Urothelium cell line (cell line): Measurements from ENCODE around the gene POLN.

Experiments
- DNase-seq: peaks from one replicate; pipeline ENCODE4 v3.0.0; 2011; ENCODE audit warnings: low spot score, mixed read lengths
- FAIRE-seq: peaks from 2 replicates; lab custom pipeline; 2011; peaks lifted over from hg19 to GRCh38; lab: Jason Lieb, UNC

Gene POLN

DNA sequence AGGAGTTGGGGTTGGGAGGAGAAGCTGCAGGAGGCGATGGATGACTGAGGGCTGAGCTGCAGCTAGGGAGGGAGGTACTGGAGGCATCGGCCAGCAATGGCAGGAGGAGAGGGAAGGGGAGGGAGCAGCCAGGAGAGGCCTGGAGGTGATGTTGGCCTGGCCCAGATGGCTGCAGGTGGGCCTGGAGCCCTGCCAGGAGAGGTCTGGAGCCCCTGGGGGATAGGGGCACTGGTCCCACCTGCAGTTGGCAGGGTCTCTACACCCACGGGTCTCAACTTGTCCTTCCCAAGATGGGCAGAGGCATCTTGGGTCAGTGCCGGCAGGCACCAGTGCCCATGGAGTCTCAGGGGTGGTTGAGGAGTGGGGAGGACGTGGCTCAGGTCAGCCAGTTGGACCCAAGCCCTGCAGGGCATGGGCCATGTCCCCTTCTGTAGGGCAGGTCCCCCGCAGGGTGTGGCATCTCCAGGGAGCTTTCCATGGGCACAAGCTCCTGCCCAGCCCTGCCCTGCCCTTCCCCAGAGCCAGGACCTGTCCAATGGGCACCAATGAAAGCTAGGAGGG is 22.6 kb upstream of the POLN start:
- no peak for FAIRE-seq
- no peak for DNase-seq

DNA sequence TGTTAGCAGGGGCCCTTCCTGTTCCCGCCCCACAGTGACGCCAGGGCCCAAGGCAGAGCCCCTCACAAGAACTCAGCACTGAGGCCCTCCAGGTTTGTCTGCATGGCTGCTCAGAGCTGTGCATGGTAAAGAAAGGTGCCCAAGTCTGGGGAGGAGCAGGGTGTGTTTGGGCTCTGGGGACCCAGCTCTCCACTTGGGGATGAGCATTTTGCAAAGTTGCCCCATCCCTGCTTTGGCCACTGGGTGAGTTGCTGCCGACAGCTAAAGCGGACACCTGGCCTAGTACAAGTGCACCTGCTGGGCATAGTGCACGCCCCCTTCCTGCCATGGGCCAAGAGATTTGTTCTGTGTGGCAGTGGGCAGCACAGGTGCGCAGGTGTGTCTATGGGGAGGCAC is 22.0 kb upstream of the POLN start:
- FAIRE-seq: no peak
- no peak for DNase-seq

DNA sequence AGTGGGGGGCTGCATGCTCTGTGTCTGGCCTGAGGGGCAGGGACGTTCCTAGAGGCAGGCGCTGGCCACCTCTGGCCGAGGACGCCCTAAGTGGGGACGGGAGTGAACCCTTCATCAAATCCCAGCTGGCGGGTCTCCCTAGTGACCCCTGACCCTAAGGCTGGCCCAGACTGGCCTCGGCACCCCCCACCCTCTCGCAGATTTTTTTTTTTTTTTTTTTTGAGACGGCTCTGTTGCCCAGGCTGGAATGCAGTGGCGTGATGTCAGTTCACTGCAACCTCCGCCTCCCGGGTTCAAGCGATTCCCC is 21.0 kb upstream of the POLN start:
- DNase-seq (no peak), FAIRE-seq (no peak)

DNA sequence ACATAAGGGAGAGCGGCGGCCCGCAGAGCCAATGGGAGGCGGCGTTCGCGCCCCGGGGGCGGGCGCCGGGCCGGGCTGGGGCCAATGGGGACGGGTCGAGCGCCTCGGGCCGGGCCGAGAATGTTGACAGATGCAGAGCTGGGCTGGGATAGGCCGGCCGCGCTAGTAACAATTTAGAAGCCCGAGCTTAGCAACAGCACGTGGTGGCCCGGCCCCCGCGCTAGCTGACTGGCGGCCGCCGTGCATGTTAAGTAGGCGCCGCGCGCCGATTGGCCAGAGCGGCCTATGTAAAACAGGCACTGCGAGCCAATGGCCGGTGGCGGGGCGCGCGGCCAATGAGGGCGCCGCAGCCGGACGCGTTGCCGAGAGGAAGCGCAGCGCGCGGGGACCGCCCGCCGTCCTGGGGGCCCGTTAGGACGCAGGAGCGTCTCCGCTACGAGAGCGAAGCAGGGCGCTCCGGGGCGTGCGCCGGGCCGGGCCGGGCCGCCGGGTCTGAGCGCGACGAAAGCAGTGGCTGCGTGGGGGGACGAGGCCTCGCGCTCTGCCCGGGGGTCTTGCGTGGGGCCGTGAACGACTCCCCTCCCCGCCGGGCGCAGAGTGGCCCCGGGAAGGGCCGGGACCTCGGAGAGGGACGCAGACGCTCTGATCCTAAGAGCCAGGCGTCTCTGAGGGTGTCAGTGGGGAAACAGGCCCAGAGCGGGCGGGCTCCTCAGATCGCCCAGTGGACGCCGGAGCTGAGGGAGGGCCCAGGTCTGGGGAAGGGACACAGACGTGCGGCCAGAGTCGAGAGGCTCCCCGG is 20.4 kb upstream of the POLN start:
- FAIRE-seq: peak; percentile 65

DNA sequence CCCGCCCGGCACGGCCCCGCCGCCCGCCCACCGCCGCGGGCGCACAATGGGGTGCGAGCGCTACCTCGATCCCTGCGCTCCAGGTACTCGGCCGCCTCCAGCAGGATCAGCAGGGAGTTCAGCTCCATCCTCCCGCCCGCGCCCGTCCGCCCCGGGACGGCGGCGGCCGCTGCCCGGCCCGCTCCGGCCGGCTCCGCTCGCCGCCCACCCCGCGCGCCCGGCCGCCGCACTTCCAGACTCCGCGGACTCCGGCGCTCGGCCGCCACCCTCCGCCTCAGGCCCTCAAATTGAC is 19.9 kb upstream of the POLN start, which contains the start of gene MXD4:
MXD4 (minus strand) TSS at position 257 of the 292 bp plus-strand sequence; CDS start at position 128, 129 bp downstream.
- FAIRE-seq (no peak), DNase-seq (no peak)

More for the DNA sequence above, 20.4 kb upstream of the POLN start:
- peak; percentile 95 for DNase-seq

DNA sequence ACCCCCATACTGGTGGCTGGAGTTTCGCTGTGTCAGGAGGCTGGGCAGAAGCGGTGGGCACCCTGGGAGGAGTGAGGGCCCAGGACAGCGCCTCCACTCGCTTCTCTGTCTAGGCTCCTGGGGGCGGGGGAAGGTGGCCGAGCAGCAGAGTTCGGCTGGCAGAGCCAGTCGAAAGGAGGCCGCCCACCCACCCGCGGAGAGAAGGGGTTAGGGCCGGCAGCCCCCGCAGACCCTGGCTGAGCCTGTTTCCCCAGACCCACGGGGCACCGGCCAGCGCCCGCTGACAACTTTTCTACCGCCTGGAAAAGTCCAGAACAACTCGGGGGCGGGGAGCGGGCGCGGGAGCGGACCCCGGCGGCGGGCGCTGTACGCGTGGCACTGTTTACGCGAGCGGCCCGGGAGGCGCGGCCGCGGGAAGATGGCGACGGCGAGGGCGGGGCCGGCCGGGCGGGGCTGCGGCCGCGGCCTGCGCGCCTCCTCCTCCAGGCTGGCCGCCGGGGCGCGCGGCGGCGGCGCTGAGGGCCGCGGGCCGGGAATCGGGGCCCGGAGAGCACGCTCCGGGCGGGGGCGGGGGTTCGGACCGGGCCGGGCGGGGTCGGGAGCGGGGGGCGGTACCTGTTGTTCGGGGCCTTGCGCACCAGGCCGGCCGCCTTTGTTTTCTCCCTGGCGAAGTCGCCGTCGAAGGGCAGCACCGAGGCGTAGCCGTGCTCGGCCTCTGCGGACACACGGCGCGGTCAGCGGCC is 19.4 kb upstream of the POLN start:
- DNase-seq (peak; percentile 54), FAIRE-seq (no peak)

DNA sequence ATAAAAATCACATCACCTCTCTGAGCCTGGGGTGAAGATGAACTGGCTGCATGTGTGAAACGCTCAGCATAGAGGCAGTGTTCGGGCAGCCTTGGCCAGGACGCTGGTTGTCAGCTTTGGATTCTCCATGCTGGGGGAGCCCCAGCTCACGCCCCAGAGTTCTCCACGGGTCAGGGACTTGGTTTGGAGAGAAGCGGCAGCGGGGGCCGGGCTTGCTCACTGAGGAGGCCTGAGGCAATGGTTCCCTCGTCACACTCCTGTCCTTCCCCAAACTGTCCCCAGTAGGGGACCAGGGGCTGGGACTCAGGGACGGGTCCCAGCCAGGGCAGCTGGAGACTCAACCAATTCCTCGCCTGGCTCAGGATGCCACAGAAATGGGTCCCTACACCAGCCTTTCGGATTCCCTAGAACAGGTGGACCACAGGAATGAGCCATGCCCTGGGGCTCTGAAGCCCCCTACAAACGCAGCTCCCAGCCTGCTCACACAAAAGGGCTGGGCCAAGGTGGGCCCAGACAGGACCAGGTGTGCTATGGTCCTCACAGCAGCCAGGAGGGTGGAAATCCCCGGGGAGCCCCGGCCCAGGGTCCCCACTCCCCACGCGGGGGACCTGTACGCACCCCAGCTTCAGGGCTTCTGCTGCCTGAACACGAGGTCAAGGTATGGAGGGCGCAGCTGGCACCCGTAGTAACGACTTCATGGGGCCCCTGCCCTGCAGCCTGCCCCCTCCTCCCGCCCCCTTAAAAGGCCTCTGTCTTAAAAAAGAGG is 18.6 kb upstream of the POLN start:
- FAIRE-seq: no peak
- DNase-seq: no peak

DNA sequence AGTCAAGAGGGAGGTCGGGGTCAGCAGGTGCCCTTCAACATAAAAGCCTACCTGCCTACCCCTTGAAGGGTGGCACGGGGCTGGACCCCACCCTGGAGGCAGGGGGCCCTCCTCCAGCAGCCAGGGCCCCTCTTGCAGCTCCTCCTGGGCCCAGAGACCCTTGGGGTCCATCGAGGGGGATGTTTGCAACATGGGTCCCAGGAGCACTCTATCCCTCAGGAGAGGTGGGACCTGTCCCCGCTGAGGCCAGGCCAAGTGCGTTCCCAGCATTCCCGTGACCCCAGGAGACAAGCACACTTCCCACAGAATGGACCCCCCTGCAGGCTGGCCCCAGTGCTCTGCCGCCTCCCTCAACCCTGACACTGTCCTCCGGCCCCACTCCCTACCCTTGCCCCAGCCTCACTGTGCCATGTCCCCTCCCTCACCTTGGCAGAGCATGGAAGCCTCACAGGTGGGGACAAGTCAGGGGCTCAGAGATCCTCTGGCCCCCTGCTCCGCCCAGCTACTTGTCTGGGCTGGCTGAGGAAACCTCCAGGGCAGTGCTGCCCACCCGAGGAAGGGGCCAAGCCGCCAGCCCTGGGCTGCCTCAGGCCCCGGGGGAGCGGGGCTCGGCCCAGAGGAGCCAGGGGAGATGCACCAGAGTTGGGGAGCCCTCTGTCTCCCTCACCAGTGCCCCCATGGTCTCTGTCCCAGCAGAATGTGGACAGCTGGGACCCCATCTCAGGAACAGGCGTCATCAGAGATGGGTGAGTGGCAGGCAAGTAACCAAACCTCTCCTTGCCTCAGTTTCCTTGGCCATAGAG is 17.8 kb upstream of the POLN start:
- no peak for DNase-seq

DNA sequence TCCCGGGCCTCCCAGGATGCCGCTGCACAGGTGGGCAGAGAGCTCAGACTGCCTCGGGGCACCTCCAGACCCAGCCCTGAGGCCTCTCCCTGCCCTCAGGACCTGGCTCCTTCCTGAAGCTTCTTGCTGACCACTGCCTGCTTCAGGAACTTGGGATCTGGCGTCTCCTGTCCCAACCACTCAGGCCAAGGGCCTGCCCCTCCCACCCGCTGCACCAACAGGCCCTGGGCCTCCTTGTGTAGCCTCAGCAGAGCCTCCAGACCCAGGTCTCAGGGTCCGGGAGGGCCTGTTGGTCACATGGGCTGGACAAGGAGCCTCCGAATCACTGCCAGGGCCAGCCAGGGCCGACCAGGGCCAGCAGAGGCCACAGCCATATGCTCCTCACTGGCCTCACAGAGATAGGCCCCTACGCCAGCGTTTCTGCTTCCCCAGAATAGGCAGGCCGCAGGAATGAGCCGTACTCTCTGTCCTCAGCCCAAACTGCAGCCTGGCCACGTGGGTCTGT is 17.2 kb upstream of the POLN start:
- DNase-seq (no peak), FAIRE-seq (no peak)

More for the DNA sequence above, 17.8 kb upstream of the POLN start:
- no peak for FAIRE-seq

DNA sequence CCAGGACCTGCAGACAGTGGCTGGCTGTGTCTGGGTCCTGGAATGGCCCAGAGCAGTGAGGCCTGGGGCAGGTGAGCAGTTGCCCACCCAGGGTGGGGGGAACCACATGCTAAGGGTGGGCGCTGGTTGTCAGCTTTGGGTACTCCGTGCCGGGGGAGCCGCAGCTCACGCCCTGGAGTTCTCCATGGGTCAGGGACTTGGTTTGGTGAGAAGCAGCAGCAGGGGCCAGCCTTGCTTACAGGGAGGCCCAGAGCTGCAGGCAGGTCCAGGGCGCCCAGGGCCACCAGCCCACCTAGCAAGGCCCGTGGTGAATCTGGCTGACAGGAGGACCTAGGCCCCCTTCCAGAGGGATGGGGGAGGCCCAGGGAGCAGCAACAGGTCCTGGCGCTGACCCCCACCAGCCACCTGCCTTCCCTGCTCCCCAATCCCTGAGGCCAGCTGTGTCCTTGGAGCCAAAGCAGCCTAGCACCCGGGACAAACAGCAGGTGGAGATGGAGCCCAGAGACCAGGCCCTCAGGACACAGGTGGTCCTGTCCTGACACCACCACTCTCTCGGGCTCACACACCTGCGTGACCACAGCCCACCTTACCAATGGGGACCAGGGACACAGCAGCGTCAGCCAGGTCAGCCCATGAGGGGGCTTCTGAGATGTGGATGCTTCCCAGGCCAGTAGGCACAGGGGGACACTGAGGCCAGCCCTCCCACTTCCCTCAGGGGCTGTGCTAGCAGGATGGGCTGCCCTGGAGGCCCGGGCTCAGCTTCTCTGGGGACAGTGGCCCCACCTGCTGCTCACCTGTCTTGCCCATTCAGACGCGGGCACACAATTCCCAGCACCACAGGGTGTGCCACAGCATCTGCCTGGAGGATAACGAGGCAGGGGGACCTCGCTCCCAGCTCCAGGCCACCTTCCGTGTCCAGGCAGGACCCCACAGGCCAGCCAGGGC is 16.4 kb upstream of the POLN start:
- no peak for DNase-seq
- no peak for FAIRE-seq

DNA sequence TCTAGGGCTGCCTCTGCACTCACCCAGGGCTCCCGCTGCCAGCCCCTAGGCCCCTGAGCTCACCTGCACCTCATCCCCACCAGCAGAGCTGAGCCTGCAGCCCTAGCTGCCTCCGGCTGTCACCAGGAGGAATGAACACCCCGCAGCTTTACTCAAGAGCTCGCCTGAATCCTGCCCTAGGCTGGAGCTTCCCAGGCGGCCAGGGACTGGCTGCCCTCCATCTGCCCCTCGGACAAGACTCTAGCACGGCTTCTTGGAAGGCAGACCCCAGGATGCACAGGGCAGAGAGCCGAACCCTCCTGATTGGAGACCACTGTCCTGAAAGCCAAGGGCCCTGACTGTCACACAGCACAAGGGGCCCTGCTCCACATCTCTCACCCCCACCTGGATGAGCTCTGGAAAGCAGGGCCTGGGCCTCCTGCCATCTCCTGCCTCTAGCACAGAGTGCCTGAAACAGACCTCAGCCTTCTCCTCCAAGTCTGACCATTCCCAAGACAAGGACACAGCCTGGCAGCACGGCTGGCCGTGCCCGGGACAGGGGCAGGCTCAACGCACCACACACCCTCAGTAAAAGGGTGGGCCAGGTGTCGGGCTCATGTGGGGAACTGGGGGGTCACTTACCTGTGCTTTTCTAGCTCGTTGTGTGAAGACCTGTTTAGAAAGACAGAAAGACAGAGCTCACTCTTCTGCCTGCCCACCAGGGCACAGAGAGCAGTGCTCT is 15.6 kb upstream of the POLN start:
- no peak for DNase-seq
- FAIRE-seq: no peak

DNA sequence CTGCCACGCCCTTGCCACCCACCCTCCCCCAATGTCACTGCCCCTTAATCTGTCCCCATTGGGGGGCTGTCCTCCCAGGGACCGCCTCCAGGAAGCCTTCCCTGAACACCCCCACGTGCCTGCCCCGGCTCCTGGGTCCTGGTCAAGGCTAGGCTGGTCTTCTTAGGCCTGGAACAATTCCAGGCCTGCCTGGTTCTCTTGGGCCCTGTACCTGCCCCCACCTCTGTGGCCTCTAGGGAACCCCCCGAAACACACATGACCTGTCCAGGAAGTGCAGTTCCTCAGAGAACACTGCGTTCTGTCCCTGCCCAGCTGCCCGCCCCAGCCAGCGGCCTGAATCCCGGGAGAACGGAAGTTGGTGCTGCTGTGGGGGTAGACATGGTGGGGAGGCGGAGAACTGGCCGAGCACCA is 14.9 kb upstream of the POLN start:
- FAIRE-seq: no peak
- no peak for DNase-seq

DNA sequence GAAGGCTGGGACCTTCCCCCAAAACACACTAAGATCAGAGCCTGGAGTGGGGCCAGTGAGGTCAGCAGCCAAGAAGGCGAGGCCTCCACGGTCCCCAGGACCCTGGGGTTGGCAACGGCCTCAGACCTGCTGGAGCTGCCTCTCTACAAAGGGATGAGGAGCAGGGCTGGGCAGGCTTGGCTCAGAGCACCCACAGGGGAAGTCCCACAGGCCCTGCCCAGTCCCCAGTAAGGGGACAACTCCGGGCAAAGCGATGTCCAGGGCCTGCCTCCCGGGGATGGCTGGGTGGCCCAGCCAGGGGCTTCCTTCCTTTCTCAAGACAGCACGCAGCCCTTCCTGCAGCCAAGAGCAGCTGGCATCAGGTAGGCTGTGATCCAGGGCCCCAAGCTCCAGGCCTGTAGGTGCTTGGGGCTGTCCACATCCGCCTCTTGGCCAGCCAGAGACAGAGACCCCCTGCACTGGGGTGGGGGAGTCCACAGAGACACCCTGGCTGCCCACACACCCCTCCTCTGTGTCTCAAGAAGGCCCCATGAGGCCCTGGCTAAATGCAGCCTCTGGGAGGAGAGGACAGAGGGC is 14.3 kb upstream of the POLN start:
- DNase-seq (no peak), FAIRE-seq (no peak)

DNA sequence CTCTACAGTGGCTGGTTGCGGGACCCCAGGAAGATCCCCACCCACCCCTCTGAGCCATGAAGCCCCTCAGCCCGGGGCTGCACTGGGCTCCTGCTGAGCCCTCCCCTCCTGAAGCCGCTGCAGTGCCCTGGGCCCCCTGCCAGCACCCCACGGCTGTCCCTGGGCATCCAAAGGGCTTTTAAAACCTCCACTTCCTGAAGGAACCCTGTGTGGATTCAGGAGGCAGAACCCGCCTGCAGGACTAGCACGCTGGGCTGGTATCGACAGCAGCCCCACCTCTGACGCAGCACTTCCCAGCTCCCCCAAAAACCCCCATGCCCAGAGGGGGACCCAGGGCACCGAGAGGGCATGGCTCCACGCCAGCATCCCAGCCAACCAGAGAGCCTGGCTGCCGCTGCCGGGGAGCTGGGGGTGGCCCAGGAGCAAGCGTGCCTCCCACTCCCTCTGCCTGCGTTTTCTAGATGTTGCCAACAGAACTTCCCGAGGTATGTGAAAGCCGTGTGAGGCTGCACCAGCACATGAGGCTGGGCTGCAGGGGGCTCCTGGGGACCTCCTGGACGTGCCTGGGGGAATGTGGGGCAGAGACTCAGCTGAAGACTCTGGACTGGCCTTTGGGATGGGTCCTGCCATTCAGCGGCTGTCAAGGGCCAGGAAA is 13.7 kb upstream of the POLN start:
- no peak for DNase-seq
- no peak for FAIRE-seq

DNA sequence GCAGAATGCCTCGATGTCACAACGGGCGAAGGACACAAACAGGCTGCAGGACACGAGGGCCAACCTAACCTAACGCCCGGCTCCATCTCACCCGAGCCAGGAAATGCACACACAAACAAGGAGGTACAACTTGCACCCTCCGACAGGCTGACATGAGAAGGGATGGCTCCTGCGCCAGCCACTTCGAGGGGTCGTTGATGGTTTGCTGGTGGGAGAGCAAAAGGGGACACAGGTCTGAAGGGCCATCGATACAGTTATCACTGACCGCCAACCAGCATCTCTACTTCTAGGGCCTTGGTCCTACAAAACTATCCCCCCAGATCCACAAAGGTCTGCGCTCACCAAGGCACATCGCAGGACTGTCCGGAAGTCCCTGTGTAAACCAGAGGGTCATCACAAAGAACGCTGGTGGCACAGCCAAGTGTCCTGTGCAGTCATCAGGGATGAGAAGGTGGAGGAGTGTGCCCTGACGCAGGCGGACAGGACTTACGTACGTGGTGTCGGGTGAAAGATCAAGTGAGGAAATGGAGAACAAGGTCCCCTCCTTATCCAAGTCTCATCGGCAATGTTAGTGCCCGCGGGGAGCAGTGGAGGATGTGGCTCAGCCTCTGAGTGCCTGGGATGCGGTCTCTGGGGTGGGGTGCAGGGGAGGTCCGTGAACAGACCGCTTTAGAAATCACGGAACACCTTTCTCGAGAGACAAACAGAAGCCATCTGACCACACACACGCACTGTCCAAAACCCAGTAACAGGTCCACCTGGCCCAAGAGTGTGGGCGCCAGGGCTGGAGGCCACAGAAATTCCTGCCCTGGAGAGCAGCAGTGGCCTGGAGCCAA is 13.0 kb upstream of the POLN start:
- DNase-seq: no peak
- FAIRE-seq: no peak

DNA sequence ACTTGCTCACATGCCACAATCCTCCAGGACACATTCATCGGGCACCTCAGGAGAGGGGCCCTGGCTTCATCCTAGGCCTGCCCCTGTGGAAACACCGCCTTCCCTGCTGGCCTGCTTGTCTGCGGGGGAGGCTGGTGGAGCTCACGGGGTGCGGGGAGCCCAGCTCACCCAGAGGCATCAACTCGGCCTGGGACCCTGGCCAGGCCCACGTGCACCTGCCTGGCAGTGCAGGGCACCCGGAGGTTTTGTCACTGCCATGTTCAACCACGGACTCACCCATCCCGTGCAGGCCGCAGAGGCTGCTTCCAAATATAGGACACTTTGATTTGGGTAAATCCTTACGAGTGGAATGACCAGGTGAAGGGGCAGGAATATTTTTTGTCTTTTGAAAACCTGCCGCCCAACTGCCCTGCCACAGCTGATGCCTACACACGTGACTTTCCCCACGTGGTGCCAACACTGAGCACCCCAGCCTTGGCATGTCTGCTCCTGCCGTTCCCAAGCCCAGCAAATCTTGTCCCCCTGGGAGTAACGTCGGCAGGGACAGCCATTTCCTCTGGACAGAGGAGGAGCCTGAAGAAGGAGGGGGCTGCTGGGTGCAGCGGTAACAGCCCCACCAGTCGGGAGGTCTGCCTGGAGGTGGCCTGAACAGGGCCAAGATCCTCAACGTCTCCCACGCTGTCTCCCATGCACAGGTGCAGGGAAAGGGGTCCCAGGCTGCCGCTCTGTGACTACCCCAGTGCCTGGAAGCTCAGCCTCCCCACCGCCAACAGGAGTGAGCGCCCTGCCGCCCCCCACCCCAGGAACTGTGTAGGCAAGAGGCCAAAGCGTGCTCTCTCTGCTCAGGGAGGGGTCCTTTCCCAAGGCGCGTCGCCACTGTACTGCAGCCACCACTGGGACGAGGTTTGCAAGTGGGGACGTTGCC is 11.5 kb upstream of the POLN start:
- DNase-seq: no peak

More for the DNA sequence above, 11.5 kb upstream of the POLN start:
- FAIRE-seq: no peak
